ENCODE measurements around the gene DPF3. TPM values are rescaled to one million over a fixed set of nuclear protein-coding genes. Genes with fewer than 3 reads are reported as not detected.

DPF3 gene
- total RNA-seq, 1 experiment from 2014 or later = not detected

DNA sequence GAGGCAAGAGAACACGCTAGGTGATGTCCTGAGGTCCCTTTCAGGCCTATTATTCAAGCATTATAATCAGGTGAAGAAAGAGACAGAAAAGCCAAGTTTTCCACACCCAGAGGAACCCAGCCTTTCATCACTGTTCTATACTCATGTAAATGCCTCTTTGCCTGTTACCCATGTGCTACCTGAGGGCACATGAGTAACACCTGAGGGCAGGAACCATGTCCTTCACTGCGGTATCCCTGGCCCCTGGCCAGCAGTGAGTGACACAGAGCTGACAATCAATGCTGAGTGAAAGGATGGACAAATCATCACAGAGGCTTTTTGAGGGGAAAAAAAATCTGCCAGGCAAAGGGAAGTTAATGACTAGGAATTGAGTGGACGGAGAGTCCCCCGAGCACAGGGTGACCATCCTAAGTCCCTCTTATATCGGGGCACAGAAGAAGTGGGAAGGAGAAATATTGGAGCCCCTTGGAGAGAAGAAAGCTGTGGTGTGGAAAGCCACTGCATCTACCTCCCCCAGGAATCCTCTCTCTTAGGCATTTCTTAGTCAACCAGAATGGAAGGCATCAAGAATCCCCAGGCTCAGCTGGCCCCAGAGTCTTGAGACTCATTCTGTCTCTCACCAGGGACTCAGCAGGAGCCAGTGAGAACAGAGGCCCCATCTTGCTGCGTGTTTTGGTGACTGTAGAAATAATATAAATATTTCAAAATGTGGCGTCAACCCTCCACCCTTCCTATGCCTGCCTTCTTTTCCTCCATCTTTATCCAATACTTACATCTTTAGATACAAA lies 212.9 kb downstream of the DPF3 start:
- Histone ChIP-seq H3K36me3 (ENCODE audit: low read depth) (no peaks in the 10 kb centered on the region), H3K79me2 (ENCODE audit: low read depth) (no peaks in the 10 kb centered on the region), H3K27me3 (ENCODE audit: insufficient read depth, low read depth) (peaks cover 67% of the 10 kb centered on the region), H2AFZ (no peak overlapping the region), H3K4me3 (no peak overlapping the region), H3K4me1 (replicated peaks; ENCODE audit: insufficient read depth) (no peaks in the 10 kb centered on the region), H3K9me2 (ENCODE audit: insufficient read depth) (no peaks in the 10 kb centered on the region), H4K20me1 (ENCODE audit: insufficient read depth) (no peaks in the 10 kb centered on the region), H3K27ac (no peak overlapping the region), H3K9me3 (ENCODE audit: insufficient read depth, low read depth) (no peaks in the 10 kb centered on the region), H3F3A (ENCODE audit: insufficient read depth, low read depth) (no peaks in the 10 kb centered on the region), H3K4me2 (no peak overlapping the region)
- no TSS peak for BruUV-seq (replicated peaks)
- ChIA-PET CTCF (no interaction called here), POLR2A (ENCODE audit: unreplicated experiment) (no interaction called here)
- TF ChIP-seq, protein P1, sequence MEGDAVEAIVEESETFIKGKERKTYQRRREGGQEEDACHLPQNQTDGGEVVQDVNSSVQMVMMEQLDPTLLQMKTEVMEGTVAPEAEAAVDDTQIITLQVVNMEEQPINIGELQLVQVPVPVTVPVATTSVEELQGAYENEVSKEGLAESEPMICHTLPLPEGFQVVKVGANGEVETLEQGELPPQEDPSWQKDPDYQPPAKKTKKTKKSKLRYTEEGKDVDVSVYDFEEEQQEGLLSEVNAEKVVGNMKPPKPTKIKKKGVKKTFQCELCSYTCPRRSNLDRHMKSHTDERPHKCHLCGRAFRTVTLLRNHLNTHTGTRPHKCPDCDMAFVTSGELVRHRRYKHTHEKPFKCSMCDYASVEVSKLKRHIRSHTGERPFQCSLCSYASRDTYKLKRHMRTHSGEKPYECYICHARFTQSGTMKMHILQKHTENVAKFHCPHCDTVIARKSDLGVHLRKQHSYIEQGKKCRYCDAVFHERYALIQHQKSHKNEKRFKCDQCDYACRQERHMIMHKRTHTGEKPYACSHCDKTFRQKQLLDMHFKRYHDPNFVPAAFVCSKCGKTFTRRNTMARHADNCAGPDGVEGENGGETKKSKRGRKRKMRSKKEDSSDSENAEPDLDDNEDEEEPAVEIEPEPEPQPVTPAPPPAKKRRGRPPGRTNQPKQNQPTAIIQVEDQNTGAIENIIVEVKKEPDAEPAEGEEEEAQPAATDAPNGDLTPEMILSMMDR (conservative IDR thresholded peaks at IDR 0.05) = no peak
- no peak for TF ChIP-seq EZH2 (IDR thresholded peaks at IDR 0.05; ENCODE audit: low read depth)
- intact Hi-C loops (cut with micrococcal nuclease; ENCODE audit: unreplicated experiment) = no loop called here
- DNase-seq = no peak

DNA sequence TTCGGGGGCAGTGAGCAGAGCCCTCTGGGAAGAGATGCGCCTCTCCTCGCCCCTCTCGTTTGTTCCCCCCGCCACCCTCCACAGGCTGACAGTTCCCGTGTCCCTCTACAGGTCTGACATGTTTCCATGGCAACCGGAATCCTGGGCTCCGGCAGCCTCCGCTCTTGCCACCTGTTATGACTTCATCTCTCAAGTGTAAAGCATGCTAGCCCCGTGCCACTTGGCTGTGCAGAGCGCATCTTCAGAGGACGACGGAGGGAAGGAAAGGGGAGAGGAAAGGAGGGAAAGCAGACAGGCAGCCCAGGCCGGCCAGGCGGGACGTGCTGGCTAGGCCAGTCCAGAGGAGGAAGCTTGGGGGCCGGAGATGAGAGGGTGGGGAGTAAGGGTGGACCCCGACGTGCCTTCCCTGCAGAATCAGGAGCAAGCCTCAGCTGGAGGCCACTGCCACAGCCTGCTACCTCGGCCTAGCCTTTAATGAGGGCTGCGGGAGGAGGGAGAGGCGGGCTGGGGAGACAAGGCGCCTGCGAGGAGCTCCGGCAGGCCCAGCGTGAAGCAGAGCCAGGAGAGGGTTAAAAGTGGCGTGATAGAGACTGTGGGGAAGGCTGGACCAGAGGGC lies 214.3 kb downstream of the DPF3 start:
- DNase-seq = no peak
- Histone ChIP-seq H3K27me3 (ENCODE audit: insufficient read depth, low read depth) (peaks cover 73% of the 10 kb centered on the region), H3K4me1 (replicated peaks; ENCODE audit: insufficient read depth) (no peaks in the 10 kb centered on the region), H3K9me3 (ENCODE audit: insufficient read depth, low read depth) (no peaks in the 10 kb centered on the region), H3K27ac (no peak overlapping the region), H4K20me1 (ENCODE audit: insufficient read depth) (no peaks in the 10 kb centered on the region), H3K4me2 (no peak overlapping the region), H2AFZ (no peak overlapping the region), H3K36me3 (ENCODE audit: low read depth) (no peaks in the 10 kb centered on the region), H3F3A (ENCODE audit: insufficient read depth, low read depth) (no peaks in the 10 kb centered on the region), H3K79me2 (ENCODE audit: low read depth) (no peaks in the 10 kb centered on the region), H3K4me3 (no peak overlapping the region), H3K9me2 (ENCODE audit: insufficient read depth) (no peaks in the 10 kb centered on the region)
- TF ChIP-seq, protein P1 (conservative IDR thresholded peaks at IDR 0.05) = no peak
- no peak for TF ChIP-seq EZH2 (IDR thresholded peaks at IDR 0.05; ENCODE audit: low read depth)
- BruUV-seq (replicated peaks) = no TSS peak
- intact Hi-C loops (cut with micrococcal nuclease; ENCODE audit: unreplicated experiment) = no loop called here
- ChIA-PET CTCF (no interaction called here), POLR2A (ENCODE audit: unreplicated experiment) (no interaction called here)

DNA sequence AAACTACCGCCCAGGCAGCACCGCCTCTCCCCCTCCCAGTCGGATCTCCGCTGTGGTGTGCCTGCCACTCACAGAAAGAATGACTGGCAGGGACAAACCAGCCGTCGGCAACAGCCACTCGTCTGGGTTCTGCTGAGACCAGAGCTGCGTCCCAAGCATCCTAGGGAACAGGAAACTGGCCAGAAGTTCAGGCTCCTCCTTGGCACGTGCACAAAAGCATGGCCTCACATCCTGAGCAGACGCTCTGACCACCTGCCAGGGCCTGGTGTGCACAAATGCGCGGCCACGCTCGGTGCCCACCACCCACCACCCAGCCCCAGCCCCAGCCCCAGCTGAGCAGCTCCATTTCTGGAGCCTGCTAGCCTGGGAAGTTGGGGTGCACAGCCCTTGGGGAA lies 214.8 kb downstream of the DPF3 start:
- Histone ChIP-seq H2AFZ (no peak overlapping the region), H3F3A (ENCODE audit: insufficient read depth, low read depth) (no peaks in the 10 kb centered on the region), H3K4me1 (replicated peaks; ENCODE audit: insufficient read depth) (no peaks in the 10 kb centered on the region), H4K20me1 (ENCODE audit: insufficient read depth) (no peaks in the 10 kb centered on the region), H3K79me2 (ENCODE audit: low read depth) (no peaks in the 10 kb centered on the region), H3K9me2 (ENCODE audit: insufficient read depth) (no peaks in the 10 kb centered on the region), H3K9me3 (ENCODE audit: insufficient read depth, low read depth) (no peaks in the 10 kb centered on the region), H3K4me3 (no peak overlapping the region), H3K27me3 (ENCODE audit: insufficient read depth, low read depth) (peaks cover 78% of the 10 kb centered on the region), H3K27ac (no peak overlapping the region), H3K36me3 (ENCODE audit: low read depth) (no peaks in the 10 kb centered on the region), H3K4me2 (no peak overlapping the region)
- no TSS peak for BruUV-seq (replicated peaks)
- ChIA-PET POLR2A (ENCODE audit: unreplicated experiment) (no interaction called here), CTCF (no interaction called here)
- intact Hi-C loops (cut with micrococcal nuclease; ENCODE audit: unreplicated experiment) = no loop called here
- no peak for DNase-seq
- TF ChIP-seq EZH2 (IDR thresholded peaks at IDR 0.05; ENCODE audit: low read depth) = no peak
